Liver (tissue), 3 donors: Measurements from ENCODE around the gene DGKE.
A peak's percentile ranks its signal among the peaks of the same experiment; 100 is the strongest.

ENCODE experiments used
- CTCF ChIP-seq: fragments of 150-350 bp; IDR thresholded peaks from 2 replicates; pipeline ENCODE4 v1.5.1; 2017; ENCODE audit warnings: improper control_type of control experiment, low read depth, low read length; ENCODE audit not compliant: missing input control
- FOXA1 ChIP-seq: IDR thresholded peaks from 2 replicates; pipeline ENCODE4 v1.6.1; 2016; ENCODE audit warnings: antibody characterized with exemption
- RAD21 ChIP-seq, 2 donors: IDR thresholded peaks; 2 replicates each; pipeline ENCODE4 v1.6.1; 2016; ENCODE audit warnings: antibody characterized with exemption in 2 of 2, mild to moderate bottlenecking in 2 of 2
- REST ChIP-seq: IDR thresholded peaks from 2 replicates; pipeline ENCODE4 v1.6.1; 2016; ENCODE audit warnings: antibody characterized with exemption, mild to moderate bottlenecking
- SP1 ChIP-seq: IDR thresholded peaks from 2 replicates; pipeline ENCODE4 v1.6.1; 2018; ENCODE audit warnings: antibody characterized with exemption, mild to moderate bottlenecking
- TAF1 ChIP-seq: conservative IDR thresholded peaks from 2 replicates; pipeline ENCODE4 v1.6.1; 2016; ENCODE audit warnings: antibody characterized with exemption, mild to moderate bottlenecking
- YY1 ChIP-seq: IDR thresholded peaks from 2 replicates; pipeline ENCODE4 v1.6.1; 2016; ENCODE audit warnings: antibody characterized with exemption, mild to moderate bottlenecking
- TF ChIP-seq, protein P1 (sequence below): IDR thresholded peaks from 2 replicates; pipeline ENCODE4 v1.6.1; 2016; ENCODE audit warnings: antibody characterized with exemption
- TF ChIP-seq, protein P2 (sequence below): IDR thresholded peaks from 2 replicates; pipeline ENCODE4 v1.6.1; 2016; ENCODE audit warnings: antibody characterized with exemption
- TF ChIP-seq, protein P3 (sequence below): IDR thresholded peaks from 2 replicates; pipeline ENCODE4 v1.6.1; 2016; ENCODE audit warnings: antibody characterized with exemption
- donor health status: healthy.
- donor health status: healthy.

DNA sequence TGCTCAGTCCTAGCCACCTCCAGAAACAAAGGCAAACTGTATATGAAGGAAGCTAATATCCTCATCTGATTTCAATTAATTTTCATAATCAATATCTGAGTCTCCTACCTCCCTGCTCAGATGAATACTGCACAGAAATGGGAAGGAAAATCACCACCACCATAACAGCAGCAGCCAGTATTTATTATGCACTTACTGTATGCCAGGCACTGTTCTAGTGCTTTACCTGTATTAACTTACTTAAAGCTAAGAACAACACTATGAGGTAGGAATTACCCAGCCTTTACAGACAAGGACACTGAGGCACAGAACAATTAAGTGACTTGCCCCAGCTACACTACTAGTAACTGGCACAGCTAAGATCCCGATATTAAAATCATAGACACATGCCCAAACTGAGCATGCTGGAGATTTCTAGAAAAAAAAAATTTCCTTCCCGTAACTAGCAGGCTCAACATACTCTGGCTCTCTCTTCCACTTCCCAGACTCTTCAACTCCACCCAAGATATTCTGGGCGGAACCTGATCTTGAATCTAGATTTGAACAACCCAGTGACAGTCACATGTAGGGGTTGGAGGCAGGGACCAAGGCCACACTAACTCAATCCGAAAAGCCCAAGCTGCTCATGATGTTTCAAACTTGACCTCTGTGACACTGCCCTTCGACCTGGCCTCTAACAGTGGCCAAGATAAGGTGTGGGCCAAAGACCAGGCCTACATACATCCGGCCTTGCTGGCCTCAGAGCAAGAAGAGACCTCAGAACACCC, 76.0 kb downstream of the DGKE start:
- TF ChIP-seq CTCF, result no peak
- no peak for TF ChIP-seq TAF1
- TF ChIP-seq, protein P1, sequence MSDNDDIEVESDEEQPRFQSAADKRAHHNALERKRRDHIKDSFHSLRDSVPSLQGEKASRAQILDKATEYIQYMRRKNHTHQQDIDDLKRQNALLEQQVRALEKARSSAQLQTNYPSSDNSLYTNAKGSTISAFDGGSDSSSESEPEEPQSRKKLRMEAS, result peak; percentile 89
- TF ChIP-seq FOXA1, result peak; percentile 39
- no peak for TF ChIP-seq REST
- TF ChIP-seq RAD21 (IDR thresholded peaks at IDR 0.05), result peak in 1 of 2 donors; percentile 37
- no peak for TF ChIP-seq YY1
- TF ChIP-seq SP1, result peak; percentile 85
- TF ChIP-seq, protein P2, sequence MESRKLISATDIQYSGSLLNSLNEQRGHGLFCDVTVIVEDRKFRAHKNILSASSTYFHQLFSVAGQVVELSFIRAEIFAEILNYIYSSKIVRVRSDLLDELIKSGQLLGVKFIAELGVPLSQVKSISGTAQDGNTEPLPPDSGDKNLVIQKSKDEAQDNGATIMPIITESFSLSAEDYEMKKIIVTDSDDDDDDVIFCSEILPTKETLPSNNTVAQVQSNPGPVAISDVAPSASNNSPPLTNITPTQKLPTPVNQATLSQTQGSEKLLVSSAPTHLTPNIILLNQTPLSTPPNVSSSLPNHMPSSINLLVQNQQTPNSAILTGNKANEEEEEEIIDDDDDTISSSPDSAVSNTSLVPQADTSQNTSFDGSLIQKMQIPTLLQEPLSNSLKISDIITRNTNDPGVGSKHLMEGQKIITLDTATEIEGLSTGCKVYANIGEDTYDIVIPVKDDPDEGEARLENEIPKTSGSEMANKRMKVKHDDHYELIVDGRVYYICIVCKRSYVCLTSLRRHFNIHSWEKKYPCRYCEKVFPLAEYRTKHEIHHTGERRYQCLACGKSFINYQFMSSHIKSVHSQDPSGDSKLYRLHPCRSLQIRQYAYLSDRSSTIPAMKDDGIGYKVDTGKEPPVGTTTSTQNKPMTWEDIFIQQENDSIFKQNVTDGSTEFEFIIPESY, result peak; percentile 63
- TF ChIP-seq, protein P3, sequence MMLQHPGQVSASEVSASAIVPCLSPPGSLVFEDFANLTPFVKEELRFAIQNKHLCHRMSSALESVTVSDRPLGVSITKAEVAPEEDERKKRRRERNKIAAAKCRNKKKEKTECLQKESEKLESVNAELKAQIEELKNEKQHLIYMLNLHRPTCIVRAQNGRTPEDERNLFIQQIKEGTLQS, result no peak
